BE2C (cell line): ENCODE results near the gene TRPM7. TPM values are rescaled to one million over a fixed set of nuclear protein-coding genes. Genes with fewer than 3 reads are reported as not detected.
A peak's percentile ranks its signal among the peaks of the same experiment; 100 is the strongest.

Source experiments
- DNase-seq: peaks from one replicate; pipeline ENCODE4 v3.0.0-alpha.2; 2020
- H3K27me3 ChIP-seq: fragments of 250-450 bp; sonication (Bioruptor Pico); 2 replicates; pipeline ENCODE4 v1.5.1; 2020; ENCODE audit warnings: mild to moderate bottlenecking
- H3K36me3 ChIP-seq: fragments of 250-450 bp; sonication (Bioruptor Pico); 2 replicates; pipeline ENCODE4 v1.5.1; 2020; ENCODE audit warnings: mild to moderate bottlenecking
- H3K4me1 ChIP-seq: fragments of 250-450 bp; sonication (Bioruptor Pico); 2 replicates; pipeline ENCODE4 v1.5.1; 2020
- H3K4me3 ChIP-seq: 2 replicates; pipeline ENCODE4 v1.5.1; 2011; ENCODE audit warnings: low read depth, low read length
- H3K9me3 ChIP-seq: fragments of 250-450 bp; sonication (Bioruptor Pico); 2 replicates; pipeline ENCODE4 v1.5.1; 2020
- CTCF ChIP-seq: IDR thresholded peaks from 2 replicates; pipeline ENCODE4 v1.5.1; 2012; ENCODE audit warnings: mild to moderate bottlenecking, low read depth, low read length
- polyA plus RNA-seq: library from polyadenylated mRNA; unstranded; fragments of >200 nt; gene quantifications from one replicate; pipeline ENCODE4 v1.2.1, GENCODE V29; 2012; ENCODE audit warnings: low read depth, missing spikeins; ENCODE audit not compliant: insufficient read length, insufficient read depth

The TRPM7 gene
- polyA plus RNA-seq: 10.3 TPM

GRCh38 chr15:50686469-50687301 lies at the start of gene TRPM7:
Gene TRPM7, minus strand, starts transcription at chr15:50686797. Its CDS starts 264 bp downstream, at chr15:50686533.
- peak; percentile 91 for DNase-seq
- no peaks in the 10 kb centered on the region for H3K9me3 ChIP-seq
- TF ChIP-seq CTCF: 0 out of 2 replicates have a peak, but pooled peaks have one; percentile 2
- peaks cover 17% of the 10 kb centered on the region for H3K36me3 ChIP-seq
- no peaks in the 10 kb centered on the region for H3K27me3 ChIP-seq
- H3K4me1 ChIP-seq: no peaks in the 10 kb centered on the region
- H3K4me3 ChIP-seq: peak within 1 kb of the TSS; percentile 97

- Histone ChIP-seq H3K36me3 (peaks cover 17% of the 10 kb centered on the region), H3K4me1 (no peaks in the 10 kb centered on the region), H3K27me3 (no peaks in the 10 kb centered on the region), H3K4me3 (no peak overlapping the region), H3K9me3 (no peaks in the 10 kb centered on the region)
- TF ChIP-seq CTCF: no peak
- no peak for DNase-seq
These were observed 48.6 kb upstream of the TRPM7 start for GRCh38 chr15:50735156-50735555.

GRCh38 chr15:50726315-50726714 lies 39.7 kb upstream of the TRPM7 start:
- Histone ChIP-seq H3K4me3 (no peak overlapping the region), H3K27me3 (no peaks in the 10 kb centered on the region), H3K9me3 (no peaks in the 10 kb centered on the region), H3K36me3 (no peaks in the 10 kb centered on the region; the same call in 1 of the 2 replicates), H3K4me1 (no peaks in the 10 kb centered on the region)
- no peak for DNase-seq
- no peak for TF ChIP-seq CTCF

- Histone ChIP-seq H3K9me3 (no peaks in the 10 kb centered on the region), H3K4me3 (no peak overlapping the region), H3K36me3 (peaks cover 2% of the 10 kb centered on the region; the same call in 1 of the 2 replicates), H3K4me1 (no peaks in the 10 kb centered on the region), H3K27me3 (no peaks in the 10 kb centered on the region)
- DNase-seq: no peak
- no peak for TF ChIP-seq CTCF
These were observed 32.1 kb upstream of the TRPM7 start for GRCh38 chr15:50718700-50719125.

GRCh38 chr15:50712018-50712417 lies 25.4 kb upstream of the TRPM7 start:
- TF ChIP-seq CTCF: no peak
- Histone ChIP-seq H3K4me1 (peaks cover 3% of the 10 kb centered on the region), H3K36me3 (peaks cover 3% of the 10 kb centered on the region; the same call in 1 of the 2 replicates), H3K4me3 (no peak overlapping the region), H3K27me3 (no peaks in the 10 kb centered on the region), H3K9me3 (no peaks in the 10 kb centered on the region)
- no peak for DNase-seq

- no peak for TF ChIP-seq CTCF
- H3K4me1 ChIP-seq: peaks cover 3% of the 10 kb centered on the region
These were observed 24.0 kb upstream of the TRPM7 start for GRCh38 chr15:50710585-50710984.

More at GRCh38 chr15:50710585-50710984, 24.0 kb upstream of the TRPM7 start:
- Histone ChIP-seq H3K36me3 (peaks cover 3% of the 10 kb centered on the region; the same call in 1 of the 2 replicates), H3K4me3 (no peak overlapping the region), H3K27me3 (no peaks in the 10 kb centered on the region), H3K9me3 (no peaks in the 10 kb centered on the region)
- no peak for DNase-seq
